ENCODE measurements around the gene MZT1. TPM values are rescaled to one million over a fixed set of nuclear protein-coding genes. Genes with fewer than 3 reads are reported as not detected.

The MZT1 gene
- total and polyA plus RNA-seq, 9 of the 15 experiments (the other 6 are each of a cell fraction or from before 2014, with no cell fraction given): 15.3 to 31.6 (median 24.1) TPM

DNA sequence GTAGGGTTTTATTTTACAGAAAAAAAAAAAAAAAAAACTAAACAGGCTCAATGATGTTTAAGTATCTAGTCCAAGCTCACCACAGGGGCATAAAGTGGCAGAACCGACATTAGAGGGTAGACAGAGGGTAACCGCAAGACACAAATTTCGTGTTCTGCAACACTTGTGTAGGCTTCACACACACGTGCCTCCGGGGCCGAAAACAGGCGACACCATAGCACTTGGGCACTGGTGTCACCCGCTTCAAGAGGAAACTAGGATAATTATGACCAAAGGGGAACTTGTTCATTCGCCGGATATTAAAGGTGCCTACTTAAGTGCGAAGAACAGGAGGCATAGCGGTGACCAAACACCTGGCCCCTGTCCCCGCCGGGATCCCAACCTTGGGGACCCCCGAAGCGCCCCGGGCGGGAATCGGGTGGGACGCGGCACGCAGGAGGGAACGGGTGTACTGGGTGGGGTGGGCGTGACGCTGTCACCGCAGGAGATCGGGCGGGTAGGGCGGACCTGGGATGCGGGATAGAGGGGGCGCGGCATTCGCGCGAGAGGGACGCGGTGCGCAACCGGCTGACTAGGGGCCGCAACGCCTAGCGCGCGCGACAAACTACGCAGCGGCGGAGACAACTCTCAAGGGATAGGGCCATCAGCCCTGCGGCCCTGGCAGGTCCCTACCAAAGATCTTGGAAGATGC, 558 bp downstream of the MZT1 start (continued):
- TF ChIP-seq, protein P1, sequence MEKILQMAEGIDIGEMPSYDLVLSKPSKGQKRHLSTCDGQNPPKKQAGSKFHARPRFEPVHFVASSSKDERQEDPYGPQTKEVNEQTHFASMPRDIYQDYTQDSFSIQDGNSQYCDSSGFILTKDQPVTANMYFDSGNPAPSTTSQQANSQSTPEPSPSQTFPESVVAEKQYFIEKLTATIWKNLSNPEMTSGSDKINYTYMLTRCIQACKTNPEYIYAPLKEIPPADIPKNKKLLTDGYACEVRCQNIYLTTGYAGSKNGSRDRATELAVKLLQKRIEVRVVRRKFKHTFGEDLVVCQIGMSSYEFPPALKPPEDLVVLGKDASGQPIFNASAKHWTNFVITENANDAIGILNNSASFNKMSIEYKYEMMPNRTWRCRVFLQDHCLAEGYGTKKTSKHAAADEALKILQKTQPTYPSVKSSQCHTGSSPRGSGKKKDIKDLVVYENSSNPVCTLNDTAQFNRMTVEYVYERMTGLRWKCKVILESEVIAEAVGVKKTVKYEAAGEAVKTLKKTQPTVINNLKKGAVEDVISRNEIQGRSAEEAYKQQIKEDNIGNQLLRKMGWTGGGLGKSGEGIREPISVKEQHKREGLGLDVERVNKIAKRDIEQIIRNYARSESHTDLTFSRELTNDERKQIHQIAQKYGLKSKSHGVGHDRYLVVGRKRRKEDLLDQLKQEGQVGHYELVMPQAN (IDR thresholded peaks at IDR 0.05; ENCODE audit: borderline replicate concordance): 0 out of 2 replicates have a peak, but pooled peaks have one; percentile 52
- TF ChIP-seq, protein P2, sequence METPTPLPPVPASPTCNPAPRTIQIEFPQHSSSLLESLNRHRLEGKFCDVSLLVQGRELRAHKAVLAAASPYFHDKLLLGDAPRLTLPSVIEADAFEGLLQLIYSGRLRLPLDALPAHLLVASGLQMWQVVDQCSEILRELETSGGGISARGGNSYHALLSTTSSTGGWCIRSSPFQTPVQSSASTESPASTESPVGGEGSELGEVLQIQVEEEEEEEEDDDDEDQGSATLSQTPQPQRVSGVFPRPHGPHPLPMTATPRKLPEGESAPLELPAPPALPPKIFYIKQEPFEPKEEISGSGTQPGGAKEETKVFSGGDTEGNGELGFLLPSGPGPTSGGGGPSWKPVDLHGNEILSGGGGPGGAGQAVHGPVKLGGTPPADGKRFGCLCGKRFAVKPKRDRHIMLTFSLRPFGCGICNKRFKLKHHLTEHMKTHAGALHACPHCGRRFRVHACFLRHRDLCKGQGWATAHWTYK (CRISPR knock-in tag; IDR thresholded peaks at IDR 0.05): no peak
- TF ChIP-seq, protein P3, sequence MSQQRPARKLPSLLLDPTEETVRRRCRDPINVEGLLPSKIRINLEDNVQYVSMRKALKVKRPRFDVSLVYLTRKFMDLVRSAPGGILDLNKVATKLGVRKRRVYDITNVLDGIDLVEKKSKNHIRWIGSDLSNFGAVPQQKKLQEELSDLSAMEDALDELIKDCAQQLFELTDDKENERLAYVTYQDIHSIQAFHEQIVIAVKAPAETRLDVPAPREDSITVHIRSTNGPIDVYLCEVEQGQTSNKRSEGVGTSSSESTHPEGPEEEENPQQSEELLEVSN (IDR thresholded peaks at IDR 0.05; ENCODE audit: borderline replicate concordance in 1 of 2, extremely low read depth in 1 of 2, insufficient read depth in 1 of 2, insufficient read length in 1 of 2, low read depth in 1 of 2, low read length in 1 of 2, poor library complexity in 1 of 2, severe bottlenecking in 1 of 2): peak in 1 of 2 experiments; percentile 64
- TF ChIP-seq KLF13 (tag; IDR thresholded peaks at IDR 0.05; ENCODE audit: borderline replicate concordance, low read depth) (peak; percentile 40; the same call in 1 of the 2 replicates), CREM (IDR thresholded peaks at IDR 0.05; ENCODE audit: low read depth) (0 out of 2 replicates have a peak, but pooled peaks have one; percentile 6), SIN3A (IDR thresholded peaks at IDR 0.05; ENCODE audit: borderline replicate concordance in 2 of 2, control insufficient read depth in 1 of 2, low read depth in 2 of 2, low read length in 2 of 2) (peak in 1 of 2 experiments; percentile 35; a peak in 1 of 4 replicates), ZNF668 (CRISPR knock-in tag; IDR thresholded peaks at IDR 0.05) (no peak), ZFX (CRISPR knock-in tag; IDR thresholded peaks at IDR 0.05) (no peak), RBM14 (IDR thresholded peaks at IDR 0.05; ENCODE audit: borderline replicate concordance, insufficient read depth, low read depth, low read length) (no peak), NR3C1 (CRISPR knock-in tag; IDR thresholded peaks at IDR 0.05) (peak; percentile 45; the same call in 1 of the 2 replicates), TARDBP (IDR thresholded peaks at IDR 0.05) (no peak), EP400 (IDR thresholded peaks at IDR 0.05) (no peak), ZC3H8 (IDR thresholded peaks at IDR 0.05) (no peak), SMARCA4 (IDR thresholded peaks at IDR 0.05) (no peak), ETV5 (CRISPR knock-in tag; IDR thresholded peaks at IDR 0.05; ENCODE audit: low read depth) (0 out of 2 replicates have a peak, but pooled peaks have one; percentile 22), PHF21A (IDR thresholded peaks at IDR 0.05; ENCODE audit: borderline replicate concordance, low read depth) (no peak)
- TF ChIP-seq, protein P4, sequence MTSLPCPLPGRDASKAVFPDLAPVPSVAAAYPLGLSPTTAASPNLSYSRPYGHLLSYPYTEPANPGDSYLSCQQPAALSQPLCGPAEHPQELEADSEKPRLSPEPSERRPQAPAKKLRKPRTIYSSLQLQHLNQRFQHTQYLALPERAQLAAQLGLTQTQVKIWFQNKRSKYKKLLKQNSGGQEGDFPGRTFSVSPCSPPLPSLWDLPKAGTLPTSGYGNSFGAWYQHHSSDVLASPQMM (CRISPR knock-in tag; IDR thresholded peaks at IDR 0.05): no peak
- TF ChIP-seq, protein P5, sequence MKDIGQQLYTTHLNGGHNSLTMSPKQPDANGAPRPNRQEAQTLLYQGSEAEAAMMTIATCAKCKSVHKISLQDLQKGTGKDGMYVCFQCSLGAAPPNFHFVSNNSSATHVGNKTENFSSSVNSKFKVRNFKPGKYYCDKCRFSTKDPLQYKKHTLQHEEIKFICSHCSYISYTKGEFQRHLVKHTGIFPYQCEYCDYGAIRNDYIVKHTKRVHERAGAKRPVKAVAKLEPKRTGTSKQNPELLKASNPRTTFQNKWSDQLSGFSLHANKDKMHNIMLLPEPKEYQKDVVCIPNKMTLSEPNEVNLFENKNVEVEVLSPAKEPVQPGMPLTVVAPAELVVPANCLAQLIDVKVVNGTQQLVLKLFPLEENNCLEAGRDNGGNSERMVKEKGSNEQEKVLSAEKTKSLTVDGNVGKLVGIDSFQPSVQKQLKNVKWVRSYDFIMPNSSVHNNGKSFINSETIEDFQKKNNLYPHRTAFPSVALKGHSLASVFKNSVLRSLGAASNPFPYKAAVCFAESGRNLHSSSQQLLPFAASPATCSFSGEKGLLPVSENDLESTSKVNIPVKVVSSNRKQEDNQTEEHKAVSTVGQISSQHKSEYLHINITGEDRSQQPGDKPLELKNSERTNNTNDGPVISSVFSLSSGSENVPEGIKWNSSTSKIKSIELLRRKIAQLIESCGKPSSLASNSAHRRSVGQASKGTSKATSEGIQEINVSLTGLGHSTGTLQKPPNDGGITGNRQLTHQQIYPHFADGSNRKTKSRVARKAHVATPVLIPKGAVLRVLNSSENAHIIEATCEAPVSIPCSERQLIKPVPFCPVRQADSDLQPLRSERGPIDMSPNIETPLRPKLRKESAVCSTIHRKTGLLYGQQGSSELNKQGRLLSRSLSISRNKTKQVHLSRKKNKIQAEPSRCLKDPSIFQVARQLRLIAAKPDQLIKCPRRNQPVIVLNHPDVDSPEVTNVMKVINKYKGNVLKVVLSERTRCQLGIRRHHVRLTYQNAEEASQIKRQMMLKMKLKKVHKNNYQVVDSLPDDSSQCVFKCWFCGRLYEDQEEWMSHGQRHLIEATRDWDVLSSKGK (CRISPR knock-in tag; IDR thresholded peaks at IDR 0.05): no peak
